GM19043 (cell line): ENCODE data around the gene MAN1A2.

ENCODE experiments used
- ATAC-seq: cut with Tn5 transposase; IDR thresholded peaks from one replicate; pipeline ENCODE4 v1.9.1; 2021; ENCODE audit warnings: low read depth; ENCODE audit not compliant: unreplicated experiment

The MAN1A2 gene

GRCh38 chr1:117573386-117574023 is 206.3 kb downstream of the MAN1A2 start:
- no peak for ATAC-seq

- ATAC-seq, result no peak
Measured at GRCh38 chr1:117574161-117574835, 207.0 kb downstream of the MAN1A2 start.

- no peak for ATAC-seq
Measured at GRCh38 chr1:117575586-117576225, 208.5 kb downstream of the MAN1A2 start.

GRCh38 chr1:117576236-117576635 is 209.0 kb downstream of the MAN1A2 start:
- ATAC-seq, result no peak

- ATAC-seq, result no peak
Measured at GRCh38 chr1:117577191-117577885, 210.1 kb downstream of the MAN1A2 start.

- no peak for ATAC-seq
Measured at GRCh38 chr1:117578466-117578865, 211.2 kb downstream of the MAN1A2 start.
